COLO668 (cell line): Measurements from ENCODE around the gene ATF3.

Experiments
- DNase-seq: peaks from one replicate; lab custom pipeline; 2025; ENCODE audit not compliant: unreplicated experiment; lab: John Stamatoyannopoulos, UW

ATF3 gene, protein sequence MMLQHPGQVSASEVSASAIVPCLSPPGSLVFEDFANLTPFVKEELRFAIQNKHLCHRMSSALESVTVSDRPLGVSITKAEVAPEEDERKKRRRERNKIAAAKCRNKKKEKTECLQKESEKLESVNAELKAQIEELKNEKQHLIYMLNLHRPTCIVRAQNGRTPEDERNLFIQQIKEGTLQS

DNA sequence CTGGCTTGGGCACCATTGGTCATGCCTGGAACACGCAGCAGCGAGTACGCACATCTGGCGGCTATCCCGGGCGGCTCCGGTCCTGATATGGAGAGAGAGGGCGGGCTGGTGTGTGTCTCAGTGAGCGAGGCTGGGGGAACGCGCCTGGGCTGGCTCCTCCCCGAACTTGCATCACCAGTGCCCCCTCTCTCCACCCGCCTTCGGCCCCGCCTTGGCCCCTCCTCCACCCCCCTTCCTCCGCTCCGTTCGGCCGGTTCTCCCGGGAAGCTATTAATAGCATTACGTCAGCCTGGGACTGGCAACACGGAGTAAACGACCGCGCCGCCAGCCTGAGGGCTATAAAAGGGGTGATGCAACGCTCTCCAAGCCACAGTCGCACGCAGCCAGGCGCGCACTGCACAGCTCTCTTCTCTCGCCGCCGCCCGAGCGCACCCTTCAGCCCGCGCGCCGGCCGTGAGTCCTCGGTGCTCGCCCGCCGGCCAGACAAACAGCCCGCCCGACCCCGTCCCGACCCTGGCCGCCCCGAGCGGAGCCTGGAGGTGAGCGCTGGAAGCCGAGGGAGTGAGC, at the start of gene ATF3:
TSS of gene ATF3 (plus strand) at position 370 of the 567 bp plus-strand sequence. CDS start 6,261 bp downstream, outside the sequence.
- DNase-seq, result peak; percentile 99

DNA sequence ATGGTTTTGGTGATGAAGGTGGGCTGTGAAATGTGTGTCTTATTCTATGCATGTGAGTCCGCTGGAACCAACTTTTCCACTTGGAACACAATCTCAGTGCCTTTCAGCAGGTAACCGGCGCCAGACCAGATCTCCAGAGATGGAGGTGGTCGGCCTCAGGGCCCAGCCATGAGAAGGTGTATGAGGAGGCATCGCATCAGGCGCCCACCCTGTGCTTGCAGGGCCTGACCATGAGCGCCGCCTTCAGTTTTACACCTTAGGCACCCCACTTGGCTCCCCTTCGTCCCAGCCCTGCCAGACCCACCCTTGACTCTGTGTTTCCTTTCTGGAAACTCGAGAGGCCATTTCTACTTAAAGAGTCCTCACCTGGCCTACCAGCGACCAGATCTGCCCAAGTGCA, 48.6 kb upstream of the ATF3 start:
- no peak for DNase-seq

DNA sequence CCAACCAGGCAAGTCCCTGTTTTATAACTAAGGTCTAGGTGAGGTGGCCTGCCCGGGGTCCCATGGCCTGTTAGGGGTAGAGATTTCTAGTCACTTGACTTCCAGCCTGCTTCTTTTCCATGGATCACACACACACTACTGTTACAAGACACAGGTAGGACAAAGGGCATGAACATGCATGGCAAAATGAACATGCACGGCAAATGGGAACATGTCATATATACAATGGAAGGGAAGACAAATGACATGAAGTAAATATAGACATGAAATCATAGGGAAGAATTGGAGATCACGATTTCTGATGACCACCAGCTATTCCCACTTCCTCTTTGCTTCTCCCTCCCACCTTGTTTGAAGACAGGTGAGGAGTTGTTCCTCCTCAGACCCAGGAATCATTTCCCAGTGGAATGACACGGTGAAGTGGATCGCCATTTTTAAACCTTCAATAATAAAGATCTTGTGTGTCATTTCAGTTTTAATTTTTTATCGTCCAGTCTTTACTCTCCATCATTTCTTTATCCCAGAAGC, 47.6 kb upstream of the ATF3 start:
- no peak for DNase-seq

DNA sequence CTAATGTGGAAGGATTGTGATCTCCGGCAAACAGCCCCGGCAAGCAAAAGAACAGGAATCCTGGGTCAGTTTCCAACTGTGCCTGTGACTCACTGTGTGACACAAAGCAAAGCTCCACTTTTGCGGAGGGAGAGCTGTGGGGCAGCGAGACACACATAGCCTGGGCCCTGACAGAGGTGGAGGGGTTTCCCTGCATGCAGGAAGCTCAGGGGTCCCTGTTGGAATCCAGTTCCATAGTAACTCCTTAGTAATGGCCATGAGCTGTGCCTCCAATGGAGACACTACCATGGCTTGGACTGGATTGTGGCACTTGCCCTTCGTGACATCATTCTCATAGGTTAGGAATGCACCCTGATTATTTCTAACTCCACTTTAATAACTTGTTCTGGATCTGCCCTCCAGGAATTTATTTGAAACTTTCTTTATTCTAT, 47.0 kb upstream of the ATF3 start:
- no peak for DNase-seq

DNA sequence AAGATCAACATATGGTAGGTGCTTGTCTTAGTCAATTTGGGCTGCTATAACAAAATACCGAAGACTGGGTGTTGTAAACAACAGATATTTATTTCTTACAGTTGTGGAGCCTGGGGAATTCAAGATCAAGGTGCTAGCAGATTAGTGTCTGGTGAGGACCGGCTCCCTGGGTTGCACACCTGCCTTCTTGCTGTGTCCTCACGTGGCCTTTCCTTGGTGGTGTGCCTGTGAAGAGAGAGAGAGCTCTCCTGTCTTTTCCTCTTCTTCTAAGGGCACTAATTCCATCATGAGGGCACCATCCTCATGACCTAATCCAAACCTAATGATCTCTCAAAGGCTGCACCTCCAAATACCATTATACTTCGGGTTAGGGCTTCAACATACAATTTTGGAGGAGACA, 45.8 kb upstream of the ATF3 start:
- DNase-seq, result no peak

DNA sequence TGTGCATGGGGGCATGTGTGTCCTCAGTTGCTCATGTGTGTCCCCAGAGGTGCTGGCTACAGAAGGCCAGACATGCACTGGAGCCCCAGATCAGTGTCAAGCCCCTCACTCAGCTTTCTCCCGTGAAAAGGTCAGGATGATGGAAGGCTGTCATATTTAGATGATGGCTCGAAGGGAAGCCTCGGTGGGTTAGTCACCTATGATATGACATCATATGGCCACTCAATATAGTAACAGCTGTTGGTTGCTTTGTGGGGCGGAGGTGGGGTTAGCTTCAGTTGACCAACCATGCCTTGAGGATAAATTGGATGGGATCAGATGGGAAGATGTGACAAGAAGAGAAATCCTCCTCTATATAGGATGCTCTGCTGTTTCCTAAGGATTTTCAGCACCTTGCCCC, 43.5 kb upstream of the ATF3 start:
- no peak for DNase-seq

DNA sequence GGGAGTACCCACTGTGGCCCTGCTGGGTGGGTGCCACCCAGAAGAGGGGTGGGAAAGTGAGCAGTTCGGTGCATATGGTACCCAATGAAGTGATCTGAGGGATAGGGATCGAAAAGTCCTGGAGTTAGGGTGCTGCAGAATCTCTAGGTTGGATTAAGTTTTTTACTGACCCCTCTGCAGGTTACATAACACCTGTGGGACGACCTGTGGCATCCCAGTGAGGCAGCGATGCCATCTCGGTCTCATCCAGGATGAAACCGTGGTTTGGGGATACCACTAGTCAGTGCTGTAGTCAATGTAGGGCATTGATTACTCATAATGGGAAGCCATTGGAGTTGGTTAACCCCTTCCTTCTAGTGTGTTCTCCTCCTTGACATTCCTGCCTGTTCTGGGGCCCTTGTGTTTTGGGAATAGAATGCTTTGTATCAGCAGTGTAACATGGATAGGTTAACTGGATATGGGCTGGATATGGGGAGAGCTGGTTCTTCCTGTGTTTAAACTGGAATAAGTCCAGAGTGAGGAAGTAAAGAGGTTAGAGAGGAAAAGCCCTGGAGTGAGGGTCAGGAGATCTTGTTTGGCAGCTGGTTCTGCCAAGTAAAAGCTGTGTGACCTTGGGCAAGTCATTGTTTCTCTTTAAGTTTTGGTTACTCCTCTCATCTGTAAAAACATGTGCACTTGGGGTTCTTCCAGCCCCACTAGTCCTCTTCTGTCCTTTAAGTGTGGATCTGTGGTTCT, 42.8 kb upstream of the ATF3 start:
- DNase-seq, result no peak

DNA sequence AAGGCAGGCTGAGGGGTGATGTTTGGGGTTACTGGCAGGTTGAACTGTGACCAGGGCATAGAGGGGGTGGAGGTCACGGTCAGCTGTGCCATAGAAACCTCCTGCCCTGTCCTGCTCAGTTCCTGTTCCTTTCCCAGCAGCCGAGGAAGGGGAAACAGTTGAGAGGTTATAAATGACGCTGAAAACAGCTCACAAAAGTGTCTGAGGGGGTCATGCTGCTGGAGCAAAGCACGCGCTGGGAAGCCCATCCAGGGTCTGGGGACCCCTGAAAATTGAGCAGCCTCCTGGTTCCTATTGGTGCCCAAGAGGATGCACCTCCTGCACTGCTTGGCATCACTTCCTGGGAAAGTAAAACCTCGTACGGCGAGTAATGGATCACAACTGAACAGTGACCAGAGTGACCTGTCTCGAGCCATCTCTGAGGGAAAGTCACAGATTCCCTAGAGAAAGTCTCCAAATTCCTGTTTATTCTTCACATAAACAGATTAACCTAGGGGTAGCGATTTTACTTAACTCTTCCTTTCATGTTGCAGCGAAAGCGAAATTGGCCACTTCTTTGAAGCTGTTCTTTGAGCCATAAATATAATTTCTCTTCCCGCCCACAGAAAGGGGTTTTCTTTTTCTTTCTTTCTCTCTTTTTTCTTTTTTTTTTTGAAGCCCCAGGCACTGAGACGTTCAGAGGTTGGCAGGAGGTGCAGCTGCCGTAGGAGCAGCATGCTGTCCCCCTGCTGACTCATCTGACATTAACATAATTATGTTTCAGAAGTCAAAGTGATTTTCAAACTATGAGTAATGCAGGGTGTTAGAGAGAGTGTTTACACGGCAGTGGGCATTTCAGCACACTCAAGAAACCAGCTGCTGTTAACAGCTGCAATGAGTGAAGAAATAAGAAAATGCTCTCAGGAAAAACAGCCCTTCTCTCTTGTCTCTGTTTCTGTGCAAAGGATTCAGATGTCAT, 41.8 kb upstream of the ATF3 start:
- DNase-seq, result peak; percentile 70

DNA sequence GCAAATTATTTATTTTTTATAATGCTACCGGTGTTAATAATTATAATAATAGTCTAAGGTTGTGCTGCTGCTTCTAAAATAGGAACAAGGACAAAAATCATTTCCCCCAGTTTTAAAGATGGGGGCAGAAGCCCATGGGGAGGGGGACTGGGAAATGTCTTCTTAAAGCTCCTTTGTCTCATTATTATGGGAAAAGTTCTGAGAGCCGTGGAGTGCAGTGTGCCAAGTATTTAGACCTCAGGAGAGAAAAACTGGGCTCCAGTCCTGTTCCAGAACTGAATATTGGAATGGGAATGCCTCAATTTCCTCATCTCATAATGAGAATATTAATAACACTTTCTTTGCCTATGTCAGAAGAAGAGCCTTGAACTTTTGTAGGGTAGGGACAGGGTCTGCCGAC, 40.9 kb upstream of the ATF3 start:
- DNase-seq, result no peak

DNA sequence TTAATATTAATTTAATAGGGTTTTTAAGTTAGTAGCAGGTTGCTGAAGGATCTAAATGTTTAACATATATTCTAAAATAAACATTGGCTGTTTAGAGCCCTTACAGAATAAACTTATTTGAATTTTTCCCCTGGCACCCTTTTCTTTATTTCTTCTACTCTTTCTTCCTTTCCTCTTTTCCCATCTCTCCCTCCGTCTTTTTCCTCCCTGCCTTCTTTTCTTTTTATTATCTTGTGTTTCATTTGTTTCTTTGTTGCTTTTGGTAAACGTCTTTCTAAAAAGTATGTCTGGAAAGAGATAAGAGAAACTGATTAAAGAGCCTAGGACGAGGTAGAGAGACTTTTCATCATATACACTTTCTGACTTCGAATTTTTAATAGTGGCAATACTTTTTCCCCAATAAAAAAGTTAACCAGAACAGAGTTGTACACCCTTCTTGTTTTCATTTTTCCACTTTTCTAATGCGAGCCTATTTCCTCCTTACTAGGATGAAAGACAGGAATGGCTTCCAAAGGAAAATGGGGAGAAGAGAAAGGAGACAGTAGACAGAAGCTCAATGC, 39.5 kb upstream of the ATF3 start:
- DNase-seq, result no peak

DNA sequence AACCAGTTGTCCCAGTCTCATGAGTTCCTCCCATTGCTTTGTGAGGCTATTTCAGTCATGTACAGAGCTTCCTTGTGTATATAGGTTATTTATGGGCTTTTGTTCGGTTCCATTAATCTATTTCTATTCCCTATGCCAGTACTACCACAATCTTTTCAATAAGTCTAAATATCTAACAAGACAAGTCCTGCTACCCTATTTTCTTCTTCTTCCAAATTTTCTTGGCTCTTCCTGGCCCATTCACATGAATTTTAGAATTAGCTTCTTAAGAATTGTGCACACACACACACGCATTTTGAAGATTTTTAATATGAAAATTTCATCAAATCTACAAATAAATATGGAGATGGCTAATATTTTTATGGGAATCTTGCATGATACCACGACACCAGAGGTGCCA, 33.8 kb upstream of the ATF3 start:
- no peak for DNase-seq

DNA sequence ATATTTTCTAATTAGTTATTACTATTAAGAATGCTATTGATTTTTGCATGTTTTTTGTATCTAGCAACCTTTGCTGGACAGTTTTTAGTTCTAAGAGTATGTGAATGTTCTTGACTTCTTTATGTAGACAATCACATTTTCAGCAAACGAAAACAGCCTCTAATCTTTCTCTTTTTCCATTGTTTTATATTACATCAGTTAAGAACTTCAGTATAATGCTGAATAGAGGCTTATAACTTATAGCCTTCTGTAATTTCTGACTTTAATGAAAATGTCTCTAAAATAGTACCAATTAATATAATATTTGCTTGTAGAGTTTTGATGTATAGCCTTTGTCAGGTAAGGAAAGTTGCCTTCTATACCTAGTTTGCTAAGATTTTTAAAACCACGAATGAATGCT, 33.2 kb upstream of the ATF3 start:
- DNase-seq, result no peak

DNA sequence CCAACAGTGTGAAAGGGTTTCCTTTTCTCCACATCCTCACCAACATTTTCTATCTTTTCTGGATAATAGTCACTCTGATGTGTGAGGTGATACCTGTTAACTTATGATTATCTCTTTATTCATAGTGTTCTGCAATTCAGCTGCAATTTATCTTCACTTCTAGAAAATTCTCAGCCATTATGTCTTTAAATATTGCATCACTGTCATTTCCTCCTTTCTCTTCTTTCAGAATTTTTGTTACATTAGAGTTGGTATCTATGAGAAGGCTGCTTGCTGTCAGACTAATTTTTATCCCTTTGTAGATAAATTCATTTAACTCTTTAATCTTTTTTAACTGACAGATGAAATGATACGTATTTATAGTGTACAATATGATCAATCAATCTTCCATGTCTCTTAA, 30.5 kb upstream of the ATF3 start:
- no peak for DNase-seq

DNA sequence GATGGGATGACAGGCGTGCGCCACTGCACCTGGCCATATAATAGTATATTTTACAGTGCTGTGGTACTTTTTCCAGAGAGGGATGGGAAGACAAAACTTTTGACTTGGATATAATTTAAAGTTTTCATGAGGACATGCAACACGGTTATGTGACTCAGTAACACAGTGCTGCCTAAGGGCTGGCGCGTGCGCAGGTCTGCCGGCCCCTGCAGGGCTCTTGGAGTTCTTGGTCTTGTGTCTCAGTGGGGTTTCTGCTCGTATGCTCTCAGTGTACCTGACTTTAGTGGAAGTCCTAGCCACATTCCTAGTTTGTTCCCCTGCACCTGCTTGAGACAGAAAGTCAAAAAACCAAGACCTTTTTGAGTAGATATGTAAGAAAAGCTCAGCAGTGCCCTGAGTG, 27.5 kb upstream of the ATF3 start:
- no peak for DNase-seq

DNA sequence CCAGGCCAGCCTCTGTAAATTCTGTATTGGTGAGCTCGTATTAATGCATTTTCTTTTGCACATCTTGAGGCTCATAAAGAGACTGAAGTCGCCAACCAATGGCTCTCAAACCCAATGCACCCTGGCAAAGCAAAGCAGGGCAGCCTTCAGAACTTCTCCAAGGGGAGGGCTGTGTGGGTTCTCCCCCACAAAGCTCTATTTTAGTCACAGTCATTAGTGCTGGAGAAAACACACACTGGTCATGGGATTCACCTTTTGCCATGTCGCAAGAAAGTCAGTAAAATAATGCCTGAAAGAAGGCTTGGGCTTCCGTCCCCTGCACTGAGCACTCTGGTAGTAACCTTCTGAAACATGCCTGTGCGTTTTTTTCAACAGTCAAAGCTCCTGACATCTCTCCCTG, 26.3 kb upstream of the ATF3 start:
- DNase-seq, result no peak

DNA sequence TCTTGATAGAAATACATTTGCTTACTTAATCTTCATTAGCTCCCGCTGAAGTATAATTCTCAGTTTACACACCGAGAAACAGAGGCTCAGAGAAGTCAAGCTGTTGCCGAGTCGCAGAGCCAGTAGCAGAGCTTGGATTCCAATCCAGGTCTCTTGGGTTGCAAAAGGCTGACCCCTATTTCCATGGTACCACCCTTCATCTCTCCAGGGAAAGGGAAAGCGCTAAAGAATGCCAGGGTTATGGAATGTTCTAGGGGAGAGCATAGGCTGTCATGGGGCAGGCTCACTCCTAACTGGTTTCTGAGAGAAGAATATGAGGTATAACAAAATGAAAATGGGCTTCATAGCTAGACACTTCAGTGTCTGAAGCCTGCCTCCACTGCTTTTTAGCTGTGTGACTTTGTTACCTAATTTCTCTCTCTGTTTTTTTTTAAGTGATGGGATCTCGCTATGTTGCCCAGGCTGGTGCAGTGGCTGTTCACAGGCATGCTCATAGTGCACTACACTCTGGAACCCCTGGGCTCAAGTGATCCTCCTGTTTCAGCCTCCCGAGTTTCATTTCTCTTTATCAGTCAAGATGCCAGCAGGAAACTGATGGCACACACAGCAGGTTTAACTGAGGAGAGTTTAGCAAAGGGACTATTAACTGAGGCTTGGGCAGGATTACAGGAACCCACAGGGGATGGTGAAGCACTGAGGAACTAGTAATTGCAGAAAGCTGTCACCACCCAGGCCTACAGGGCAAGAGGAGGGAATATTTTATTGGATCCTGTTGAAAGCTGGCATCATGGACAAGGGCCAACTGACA, 25.5 kb upstream of the ATF3 start:
- DNase-seq, result no peak

DNA sequence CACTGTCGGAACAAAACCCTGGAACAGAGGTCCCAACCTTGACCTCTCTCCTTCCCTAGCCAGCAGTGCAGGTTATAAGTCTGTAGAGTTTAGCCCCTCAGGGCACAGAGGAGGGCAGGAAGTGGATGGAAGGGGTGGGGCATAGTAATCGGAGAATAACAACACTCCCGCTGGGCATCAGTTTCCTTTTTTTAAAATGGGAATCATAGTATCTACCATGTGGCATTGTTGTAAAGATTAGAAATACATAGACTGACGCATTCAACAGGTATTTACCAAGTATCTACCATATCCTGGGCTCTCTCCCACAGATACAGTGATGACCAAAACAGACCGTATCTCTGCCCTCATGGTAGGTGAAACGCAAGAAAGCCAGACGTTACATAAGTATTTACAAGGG, 24.9 kb upstream of the ATF3 start:
- no peak for DNase-seq

DNA sequence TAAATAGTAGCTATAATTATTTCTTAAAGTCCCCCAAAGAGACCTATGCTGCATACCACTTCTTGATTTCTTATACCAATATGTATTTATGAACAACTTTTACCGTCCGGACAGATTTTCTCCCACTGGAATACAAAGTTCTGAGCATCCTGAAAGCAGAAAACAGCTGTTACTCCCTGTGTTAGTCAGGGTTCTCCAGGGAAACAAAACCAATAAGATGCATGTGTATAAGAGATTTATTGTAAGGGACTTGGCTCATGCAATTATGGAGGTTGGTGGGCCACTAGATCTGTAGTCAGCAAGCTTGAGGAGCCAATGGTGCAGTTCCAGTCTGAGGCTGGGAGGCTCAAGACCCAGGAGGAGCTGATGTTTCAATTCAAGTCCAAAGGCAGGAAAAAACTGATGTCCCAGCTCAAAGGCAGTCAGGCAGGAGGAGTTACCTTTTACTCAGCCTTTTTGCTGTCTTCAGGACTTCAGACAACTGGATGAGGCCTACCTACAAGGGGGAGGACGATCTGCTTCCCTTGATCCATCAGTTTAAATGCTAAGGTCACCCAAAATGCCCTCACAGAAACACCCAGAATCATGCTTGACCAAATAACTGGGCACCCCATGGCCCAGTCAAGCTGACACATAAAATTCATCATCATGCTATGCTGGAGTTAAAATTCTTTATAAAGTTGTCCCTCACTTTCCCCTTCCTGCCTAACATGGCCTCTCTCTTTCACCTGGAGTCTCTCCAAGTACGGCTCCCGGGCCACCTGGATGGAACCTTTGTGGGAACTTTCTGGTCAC, 24.3 kb upstream of the ATF3 start:
- no peak for DNase-seq

DNA sequence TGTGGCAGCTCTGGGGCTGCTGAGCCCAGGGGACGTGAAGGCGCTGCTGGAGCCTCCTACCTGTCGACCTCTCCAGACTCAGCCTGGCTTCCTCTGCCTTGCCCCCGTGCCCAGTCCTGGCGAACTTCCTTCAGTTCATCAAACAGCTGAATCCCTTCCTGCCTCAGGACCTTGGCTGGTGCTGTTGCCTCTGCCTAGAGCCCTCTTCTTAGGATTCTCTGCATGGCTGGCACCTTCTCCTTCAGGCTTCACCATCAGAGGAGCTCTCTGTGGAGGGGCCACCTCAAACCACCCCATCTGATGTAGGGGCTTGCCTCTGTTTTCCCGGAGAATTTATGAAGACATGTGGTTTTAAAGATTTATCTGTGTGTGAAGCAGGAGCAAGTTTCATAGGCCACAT, 23.4 kb upstream of the ATF3 start:
- no peak for DNase-seq
